ENCODE results near the gene MAPK8.
"Not testable (repeated sequence)": the region's sequence is repeated elsewhere in the genome, so short reads cannot be mapped to it uniquely, and the experiment has no call there.

MAPK8 gene

GRCh38 chr10:48306265-48306869 is at the start of gene MAPK8:
Gene MAPK8 (plus strand): TSS chr10:48306677. CDS start chr10:48401661, 94,984 bp downstream.
- peak; percentile 97 for DNase-seq

GRCh38 chr10:48257407-48257961 is 49.0 kb upstream of the MAPK8 start:
- no peak for DNase-seq

GRCh38 chr10:48258105-48258504 is 48.4 kb upstream of the MAPK8 start:
- DNase-seq: no peak

GRCh38 chr10:48266528-48266927 is 39.9 kb upstream of the MAPK8 start:
- no peak for DNase-seq

GRCh38 chr10:48271047-48271730 is 35.3 kb upstream of the MAPK8 start:
- no peak for DNase-seq

GRCh38 chr10:48272682-48273081 is 33.8 kb upstream of the MAPK8 start:
- no peak for DNase-seq

GRCh38 chr10:48273741-48274140 is 32.7 kb upstream of the MAPK8 start:
- no peak for DNase-seq

GRCh38 chr10:48274636-48275035 is 31.8 kb upstream of the MAPK8 start, which contains the start of gene FRMPD2:
Gene FRMPD2 (minus strand): TSS chr10:48274696. CDS start chr10:48274567, 129 bp downstream.
- DNase-seq: no peak

GRCh38 chr10:48277093-48277492 is 29.4 kb upstream of the MAPK8 start:
- DNase-seq: no peak

- DNase-seq: peak; percentile 29
Measured at GRCh38 chr10:48279081-48279751, 27.3 kb upstream of the MAPK8 start.

- DNase-seq: not testable (repeated sequence)
Measured at GRCh38 chr10:48281697-48282096, 24.8 kb upstream of the MAPK8 start.

GRCh38 chr10:48282829-48283228 is 23.6 kb upstream of the MAPK8 start:
- peak; percentile 57 for DNase-seq

- DNase-seq: no peak
Measured at GRCh38 chr10:48284002-48284546, 22.4 kb upstream of the MAPK8 start.

- DNase-seq: no peak
Measured at GRCh38 chr10:48284811-48285210, 21.7 kb upstream of the MAPK8 start.

- DNase-seq: no peak
Measured at GRCh38 chr10:48285710-48286109, 20.8 kb upstream of the MAPK8 start.

GRCh38 chr10:48286356-48286755 is 20.1 kb upstream of the MAPK8 start:
- DNase-seq: no peak

GRCh38 chr10:48287417-48288391 is 18.8 kb upstream of the MAPK8 start:
- no peak for DNase-seq

- no peak for DNase-seq
Measured at GRCh38 chr10:48288661-48289060, 17.8 kb upstream of the MAPK8 start.

GRCh38 chr10:48289501-48290238 is 16.8 kb upstream of the MAPK8 start:
- DNase-seq: peak; percentile 62

GRCh38 chr10:48290286-48290685 is 16.2 kb upstream of the MAPK8 start:
- no peak for DNase-seq

GRCh38 chr10:48291190-48291589 is 15.3 kb upstream of the MAPK8 start:
- DNase-seq: no peak

All from suppressor macrophage treated with lipopolysaccharide for 4 hours (primary cell).